ENCODE results near the gene SSH2.
"Not testable (repeated sequence)": the region's sequence is repeated elsewhere in the genome, so short reads cannot be mapped to it uniquely, and the experiment has no call there.

Gene SSH2

GRCh38 chr17:29870836-29871465 is 59.1 kb downstream of the SSH2 start:
- no peak for DNase-seq

DNA sequence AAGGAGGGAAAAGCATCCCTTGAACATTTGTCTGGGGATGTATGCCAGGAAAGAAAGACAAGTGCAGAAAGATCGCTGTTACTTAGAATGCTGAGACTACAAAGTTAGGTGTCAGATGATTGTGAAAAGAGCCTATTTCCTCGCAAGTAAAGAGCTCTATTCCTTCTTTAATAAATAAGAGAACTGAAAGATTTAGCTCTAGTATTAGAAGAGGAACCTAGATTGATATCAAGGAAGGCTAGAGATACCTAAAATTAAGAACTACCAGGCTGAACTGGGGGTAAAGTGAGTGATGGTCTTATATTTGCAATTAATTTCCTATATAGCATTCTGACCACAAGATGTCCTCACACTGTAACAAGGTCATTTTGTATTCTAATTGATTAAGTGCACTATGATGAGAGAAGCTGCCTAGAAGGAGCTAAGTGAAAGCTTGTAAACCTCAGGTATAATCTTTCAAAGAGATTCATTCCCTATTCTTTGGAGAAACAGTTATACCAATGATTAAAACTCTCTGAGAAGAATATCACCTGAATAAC is 62.3 kb downstream of the SSH2 start:
- no peak for DNase-seq

- no peak for DNase-seq
These were observed 63.2 kb downstream of the SSH2 start for GRCh38 chr17:29866746-29867404.

GRCh38 chr17:29864615-29865014 is 65.4 kb downstream of the SSH2 start:
- no peak for DNase-seq

DNA sequence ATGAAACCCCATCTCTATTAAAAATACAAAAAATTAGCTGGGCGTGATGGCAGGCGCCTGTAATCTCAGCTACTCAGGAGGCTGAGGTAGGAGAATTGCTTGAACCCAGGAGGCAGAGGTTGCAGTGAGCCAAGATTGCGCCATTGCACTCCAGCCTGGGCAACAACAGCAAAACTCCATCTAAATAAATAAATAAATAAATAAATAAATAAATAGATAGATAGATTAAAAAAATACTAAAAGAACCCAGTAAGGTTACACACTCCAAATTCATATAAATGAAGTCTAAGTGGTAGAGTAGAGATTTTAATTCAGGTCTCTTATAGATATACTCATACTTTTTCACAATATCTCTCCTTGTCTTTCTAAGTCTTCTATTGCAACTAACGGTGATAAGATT is 65.9 kb downstream of the SSH2 start:
- not testable (repeated sequence) for DNase-seq

DNA sequence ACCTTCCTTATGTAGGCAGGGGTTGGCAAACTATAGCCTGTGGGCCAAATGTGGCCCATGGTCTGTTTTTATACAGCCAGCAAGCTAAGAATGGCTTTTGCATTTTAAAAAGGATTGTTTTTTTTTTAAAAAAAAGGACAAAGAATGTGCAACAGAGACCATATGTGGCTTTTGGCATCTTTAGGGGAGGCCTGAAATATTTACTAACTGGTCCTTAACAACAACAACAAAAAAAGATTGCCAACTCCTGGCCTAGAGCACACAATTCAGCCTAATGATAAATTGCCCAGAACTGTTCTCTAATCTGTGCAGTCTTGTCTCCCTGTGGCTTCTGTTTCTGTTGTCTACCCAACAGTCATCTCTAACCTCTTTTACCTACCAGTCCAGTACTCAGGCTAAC is 67.1 kb downstream of the SSH2 start:
- no peak for DNase-seq

DNA sequence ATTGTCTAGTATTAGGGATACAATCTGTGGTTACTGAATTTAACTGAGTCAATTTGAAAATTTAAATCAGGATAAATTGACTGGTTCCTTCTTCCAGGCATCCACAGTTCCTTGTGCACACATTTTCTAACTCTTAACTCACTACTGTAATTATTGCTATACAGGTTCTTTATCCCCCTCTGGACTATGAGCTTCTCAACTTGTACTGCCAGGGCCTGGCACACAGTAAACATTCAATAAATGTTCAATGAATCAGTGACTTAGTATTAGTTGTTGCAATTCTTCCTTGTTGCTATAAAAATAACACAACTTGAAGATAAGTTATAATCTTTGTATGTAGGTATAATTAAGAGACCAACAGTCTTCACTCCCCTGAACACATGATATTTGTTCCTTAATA is 67.9 kb downstream of the SSH2 start:
- no peak for DNase-seq

DNA sequence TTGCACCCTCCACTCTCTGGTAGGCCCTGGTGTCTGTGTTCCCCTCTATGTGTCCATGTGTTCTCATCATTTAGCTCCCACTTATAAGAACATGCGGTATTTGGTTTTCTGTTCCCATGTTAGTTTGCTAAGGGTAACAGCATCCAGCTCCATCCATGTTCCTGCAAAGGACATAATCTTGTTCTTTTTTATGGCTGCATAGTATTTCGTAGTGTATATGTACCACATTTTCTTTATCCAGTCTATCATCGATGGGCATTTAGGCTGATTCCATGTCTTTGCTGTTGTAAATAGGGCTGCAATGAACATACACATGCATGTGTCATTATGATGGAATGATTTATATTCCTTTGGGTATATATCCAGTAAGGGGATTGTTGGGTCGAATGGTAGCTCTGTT is 70.6 kb downstream of the SSH2 start:
- DNase-seq, result not testable (repeated sequence)

DNA sequence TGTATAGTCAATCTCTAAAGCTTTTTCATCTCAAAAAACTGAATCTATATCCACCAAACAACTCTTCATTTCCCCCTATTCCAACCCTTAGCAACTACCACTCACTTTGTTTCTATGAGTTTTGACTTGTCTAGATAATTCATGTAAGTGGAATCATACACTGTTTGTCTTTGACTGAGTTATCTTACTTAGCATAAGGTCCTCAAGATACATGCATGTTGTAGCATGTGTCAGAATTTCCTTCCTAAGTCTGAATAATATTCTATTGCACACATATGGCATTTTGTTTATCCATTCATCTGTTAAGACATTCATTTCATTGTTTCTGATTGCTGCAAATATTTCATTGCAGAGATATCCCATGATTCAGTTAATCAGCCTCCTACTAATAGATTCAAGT is 72.2 kb downstream of the SSH2 start:
- no peak for DNase-seq

DNA sequence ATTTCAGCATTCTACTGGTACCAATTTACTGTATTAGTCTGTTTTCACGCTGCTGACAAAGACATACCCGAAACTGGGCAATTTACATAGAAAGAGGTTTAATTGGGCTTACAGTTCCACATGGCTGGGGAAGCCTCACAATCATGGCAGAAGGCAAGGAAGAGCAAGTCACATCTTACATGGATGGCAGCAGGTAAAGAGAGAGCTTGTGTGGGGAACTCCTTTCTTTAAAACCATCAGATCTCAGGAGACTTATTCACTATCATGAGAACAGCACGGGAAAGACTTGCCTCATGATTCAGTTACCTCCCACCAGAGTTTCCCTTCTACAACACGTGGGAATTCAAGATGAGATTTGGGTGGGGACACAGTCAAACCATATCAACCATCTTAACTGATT is 72.9 kb downstream of the SSH2 start:
- DNase-seq, result not testable (repeated sequence)

- DNase-seq, result no peak
These were observed 74.3 kb downstream of the SSH2 start for GRCh38 chr17:29855686-29856085.

- DNase-seq, result no peak
These were observed 81.3 kb downstream of the SSH2 start for GRCh38 chr17:29848737-29849136.

GRCh38 chr17:29847527-29848400 is 82.3 kb downstream of the SSH2 start:
- no peak for DNase-seq

- DNase-seq, result no peak
These were observed 82.9 kb downstream of the SSH2 start for GRCh38 chr17:29847118-29847517.

- DNase-seq, result no peak
These were observed 83.7 kb downstream of the SSH2 start for GRCh38 chr17:29846298-29846697.

- no peak for DNase-seq
These were observed 85.5 kb downstream of the SSH2 start for GRCh38 chr17:29844339-29845048.

GRCh38 chr17:29840884-29841283 is 89.1 kb downstream of the SSH2 start:
- no peak for DNase-seq

DNA sequence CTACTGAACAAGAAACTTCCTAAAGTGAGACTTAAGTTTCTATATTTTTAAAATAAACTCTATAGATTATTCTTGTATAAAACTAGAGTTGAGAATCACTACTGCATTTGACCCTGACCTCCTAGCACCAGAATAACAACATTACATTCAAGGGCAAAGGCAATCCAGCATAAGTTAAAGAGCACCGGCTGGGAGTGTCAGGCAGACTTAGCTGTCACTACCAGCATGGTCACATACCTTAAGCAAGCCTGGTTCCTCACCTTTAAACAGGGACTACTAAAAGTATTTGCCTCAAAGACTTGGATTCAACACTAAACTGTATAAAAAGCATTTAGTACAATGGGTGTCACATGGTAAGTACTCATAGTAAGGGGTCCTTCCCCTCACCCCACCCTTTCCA is 90.4 kb downstream of the SSH2 start:
- no peak for DNase-seq

DNA sequence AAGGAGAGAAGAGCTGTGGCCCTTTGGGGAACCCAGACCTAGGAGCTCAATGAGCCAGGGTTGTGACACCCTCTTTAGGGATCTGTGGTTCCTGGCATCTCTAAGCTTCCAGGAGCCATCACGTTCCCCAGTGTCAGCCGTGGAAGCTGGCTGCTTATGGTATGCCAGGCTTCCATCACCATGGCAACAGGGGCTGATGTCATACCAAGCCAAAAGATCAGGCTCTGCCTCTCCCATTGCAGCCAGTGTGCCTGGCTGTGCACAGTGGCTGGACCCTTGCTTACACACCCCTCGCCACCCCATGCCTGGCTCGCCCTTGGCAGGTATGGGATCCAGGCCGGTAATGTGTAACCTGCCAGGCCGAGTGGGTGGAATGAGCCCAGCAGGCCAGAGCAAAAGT is 91.1 kb downstream of the SSH2 start:
- DNase-seq, result no peak

DNA sequence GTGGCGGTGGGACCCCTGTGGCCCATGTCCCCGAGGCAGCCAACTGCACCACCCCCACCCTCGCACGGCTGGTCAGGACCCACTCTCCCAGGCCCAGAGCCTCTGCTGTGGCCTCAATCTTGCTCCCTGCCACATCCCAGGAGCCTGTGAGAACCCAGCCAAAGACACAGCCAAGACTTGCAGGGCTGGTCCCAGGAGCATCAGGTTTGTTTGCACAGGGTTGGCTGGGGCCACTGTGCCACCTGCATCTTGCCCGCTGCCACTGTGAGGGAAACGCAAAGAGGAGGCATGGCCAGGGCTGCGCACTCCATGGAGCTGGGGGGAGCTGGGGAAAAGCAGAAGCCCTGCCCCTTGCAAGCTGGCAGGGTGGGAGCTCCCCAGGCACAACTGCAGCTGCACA is 92.5 kb downstream of the SSH2 start:
- DNase-seq, result no peak

- DNase-seq, result no peak
These were observed 93.4 kb downstream of the SSH2 start for GRCh38 chr17:29836643-29837042.

- no peak for DNase-seq
These were observed 94.3 kb downstream of the SSH2 start for GRCh38 chr17:29835435-29836351.

Data from stimulated activated naive CD4-positive, alpha-beta T cell (primary cell).